T-cell (primary cell): ENCODE data around the gene AGBL1. TPM values are rescaled to one million over a fixed set of nuclear protein-coding genes. Genes with fewer than 3 reads are reported as not detected.

Source experiments
- ATAC-seq, 4 experiments: fragments of 200-7000 bp in 3 of 4; fragments of 150-1000 bp in 1 of 4; cut with Tn5 transposase; replicated peaks in 1 of 4; 1 replicate in 3 of 4; 2 replicates in 1 of 4; pipeline ENCODE4 v1.10.0; 2021; ENCODE audit warnings: moderate library complexity in 3 of 4, mild to moderate bottlenecking in 2 of 4, moderate number of reproducible peaks in 1 of 4
- CTCF ChIA-PET, 2 donors: fragments of 300-600 bp; sonication (Branson Sonifier 250); formaldehyde crosslinking; loops; one replicate each; lab custom pipeline; 2022; ENCODE audit warnings: antibody characterized with exemption in 2 of 2; lab: Charles Lee
- POLR2A ChIA-PET, 2 donors: fragments of 300-600 bp; sonication (Branson Sonifier 250); formaldehyde crosslinking; loops; one replicate each; lab custom pipeline; 2022; ENCODE audit warnings: antibody characterized with exemption in 2 of 2; lab: Charles Lee
- DNase-seq, 35 experiments: peaks; one replicate each; pipeline versions ENCODE4 v3.0.0 to v3.0.0-alpha.2; 2013 to 2023
- H3K27ac ChIP-seq: one replicate; pipeline ENCODE4 v1.5.1; 2013; ENCODE audit warnings: low read length
- H3K27me3 ChIP-seq, 2 experiments: replicated peaks in 1 of 2; 1 replicate in 1 of 2; 2 replicates in 1 of 2; pipeline versions ENCODE4 v1.6.1 to v1.7.0; 2013; ENCODE audit warnings: low read length in 1 of 2, mixed read lengths in 1 of 2; ENCODE audit not compliant: control insufficient read depth in 2 of 2, insufficient read depth in 2 of 2; ENCODE audit errors: extremely low read depth in 1 of 2
- H3K36me3 ChIP-seq, 2 donors: 1 replicate in 1 of 2; 2 replicates in 1 of 2; pipeline versions ENCODE4 v1.6.1 to v1.7.0; 2013; ENCODE audit warnings: low read length in 1 of 2; ENCODE audit not compliant: control insufficient read depth in 2 of 2, insufficient read depth in 1 of 2; ENCODE audit errors: extremely low read depth in 1 of 2
- H3K4me1 ChIP-seq, 2 experiments: 1 replicate in 1 of 2; 2 replicates in 1 of 2; pipeline versions ENCODE4 v1.6.1 to v1.7.0; 2013; ENCODE audit warnings: low read length in 2 of 2, mixed read lengths in 1 of 2; ENCODE audit not compliant: insufficient read depth in 2 of 2, control insufficient read depth in 1 of 2; ENCODE audit errors: extremely low read depth in 1 of 2
- H3K4me3 ChIP-seq, 2 donors: 1 replicate in 1 of 2; 2 replicates in 1 of 2; pipeline versions ENCODE4 v1.5.1 to v1.7.0; 2013; ENCODE audit warnings: mild to moderate bottlenecking in 2 of 2, low read length in 1 of 2, moderate library complexity in 1 of 2; ENCODE audit not compliant: control insufficient read depth in 1 of 2; ENCODE audit errors: extremely low read depth in 1 of 2
- H3K9me3 ChIP-seq: 2 replicates; pipeline ENCODE4 v1.7.0; 2013
- H3K27ac Mint-ChIP-seq, 2 donors: one replicate each; pipeline ENCODE4 v1.8.0; 2020 to 2021; ENCODE audit warnings: mild to moderate bottlenecking in 2 of 2, mixed read lengths in 2 of 2
- H3K27me3 Mint-ChIP-seq, 2 donors: one replicate each; pipeline ENCODE4 v1.8.0; 2021 to 2022; ENCODE audit warnings: mixed read lengths in 2 of 2
- H3K36me3 Mint-ChIP-seq: one replicate; pipeline ENCODE4 v1.8.0; 2021; ENCODE audit warnings: mixed read lengths
- H3K4me1 Mint-ChIP-seq, 3 donors: one replicate each; pipeline ENCODE4 v1.8.0; 2020 to 2022; ENCODE audit warnings: mixed read lengths in 3 of 3, mild to moderate bottlenecking in 1 of 3
- H3K4me3 Mint-ChIP-seq, 3 donors: one replicate each; pipeline ENCODE4 v1.8.0; 2020 to 2022; ENCODE audit warnings: mild to moderate bottlenecking in 3 of 3, mixed read lengths in 3 of 3, moderate library complexity in 3 of 3
- H3K9me3 Mint-ChIP-seq, 3 donors: one replicate each; pipeline ENCODE4 v1.8.0; 2020 to 2022; ENCODE audit warnings: mixed read lengths in 3 of 3
- WGBS: methylation state at CpG from one replicate; pipeline ENCODE4 v1.1.5; 2013; ENCODE audit warnings: missing lambda C conversion rate; ENCODE audit not compliant: insufficient coverage; 5-methylcytosine and 5-hydroxymethylcytosine counted together
- total RNA-seq, 35 experiments: library from RNA in 6 of 35; stranded (reverse) in 6 of 35; fragments of 120-200 nt in 1 of 35; gene quantifications; one replicate each; pipeline versions ENCODE4 v1.2.1 to v1.2.4 and lab custom pipeline; 2013 to 2026

AGBL1 gene
- total RNA-seq, 5 donors from 2014 or later (not counting 1 experiment from before 2014, with no cell fraction given), result not detected

DNA sequence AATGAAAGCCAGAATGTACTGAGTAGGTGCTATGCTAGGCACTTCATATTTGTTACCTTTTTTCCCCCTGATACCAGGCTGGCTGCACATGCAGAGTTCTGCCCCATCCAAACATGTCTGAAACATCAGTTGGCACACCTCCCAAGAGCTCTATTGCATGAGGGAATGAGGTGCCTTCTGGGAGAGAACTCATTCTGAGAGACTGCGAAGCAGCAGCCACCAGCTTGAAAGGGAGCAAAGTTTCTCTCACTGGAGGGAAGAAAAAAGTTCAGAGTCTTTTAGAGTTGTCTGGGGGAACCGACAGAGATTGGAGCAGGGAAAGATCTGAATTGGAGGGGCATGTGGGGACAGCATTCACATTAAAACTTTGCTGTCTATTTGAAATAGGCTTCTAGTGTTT is 84.1 kb downstream of the AGBL1 start:
- peaks cover 7 to 12% of the 10 kb centered on the region in 2 donors for H3K27me3 Mint-ChIP-seq
- CTCF ChIA-PET, result no interaction called here

DNA sequence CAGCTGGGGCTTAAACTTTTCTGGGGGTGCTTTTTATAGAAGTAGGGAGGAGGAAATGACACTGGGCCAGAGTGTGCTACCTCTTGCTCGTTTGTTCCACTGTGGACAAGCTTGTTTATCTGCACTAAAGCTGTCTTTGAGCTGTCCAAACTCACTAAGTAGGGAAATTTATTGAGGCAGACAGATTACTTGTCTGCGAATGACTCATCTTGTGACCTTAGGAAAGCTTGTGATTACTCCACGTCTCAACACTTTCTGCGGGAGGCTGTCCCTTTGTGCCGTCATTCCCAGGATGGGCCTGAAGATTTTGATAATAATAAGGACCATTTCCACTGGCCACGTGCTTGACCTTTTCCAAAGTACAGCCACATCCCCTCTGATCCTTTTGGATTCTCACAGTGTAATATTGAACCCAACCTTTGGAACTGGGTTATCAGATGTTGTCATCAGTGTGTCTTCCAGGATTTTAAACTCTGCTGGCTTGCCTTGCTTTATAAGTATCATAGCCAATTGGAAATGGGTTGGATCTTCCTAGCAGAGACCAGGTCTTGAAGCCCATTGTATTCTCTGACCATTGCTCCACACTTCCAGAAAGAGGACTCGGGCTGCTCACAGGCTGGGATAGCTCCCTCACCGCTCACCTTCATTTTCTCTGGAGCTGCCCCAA is 84.7 kb downstream of the AGBL1 start:
- Mint-ChIP-seq H3K36me3 (no peaks in the 10 kb centered on the region), H3K27ac (no peak overlapping the region), H3K4me3 (no peak overlapping the region), H3K27me3 (peaks cover 7 to 10% of the 10 kb centered on the region in 2 donors), H3K4me1 (no peaks in the 10 kb centered on the region), H3K9me3 (no peaks in the 10 kb centered on the region)
- DNase-seq (no peak), ATAC-seq (no peak)
- no peak overlapping the region for H3K4me3 ChIP-seq
- WGBS, result 63% methylated on average over 6 of the region's 8 CpGs
- POLR2A ChIA-PET, result no interaction called here
- no peaks in the 10 kb centered on the region for H3K4me1 ChIP-seq
- peaks cover 0 to 3% of the 10 kb centered on the region in 2 experiments for H3K27me3 ChIP-seq
- CTCF ChIA-PET, result no interaction called here
- no peak overlapping the region for H3K27ac ChIP-seq
- no peaks in the 10 kb centered on the region for H3K36me3 ChIP-seq
- no peaks in the 10 kb centered on the region for H3K9me3 ChIP-seq

More for the DNA sequence above, 84.1 kb downstream of the AGBL1 start:
- H3K4me3 ChIP-seq, result no peak overlapping the region
- H3K27ac ChIP-seq, result no peak overlapping the region
- DNase-seq (no peak), ATAC-seq (no peak)
- Mint-ChIP-seq H3K9me3 (no peaks in the 10 kb centered on the region), H3K27ac (no peak overlapping the region), H3K36me3 (no peaks in the 10 kb centered on the region), H3K4me3 (no peak overlapping the region), H3K4me1 (no peaks in the 10 kb centered on the region)
- H3K4me1 ChIP-seq, result no peaks in the 10 kb centered on the region
- H3K36me3 ChIP-seq, result no peaks in the 10 kb centered on the region
- WGBS, result 39% methylated on average over 2 of the region's 2 CpGs
- peaks cover 0 to 3% of the 10 kb centered on the region in 2 experiments for H3K27me3 ChIP-seq
- H3K9me3 ChIP-seq, result no peaks in the 10 kb centered on the region
- POLR2A ChIA-PET, result no interaction called here

DNA sequence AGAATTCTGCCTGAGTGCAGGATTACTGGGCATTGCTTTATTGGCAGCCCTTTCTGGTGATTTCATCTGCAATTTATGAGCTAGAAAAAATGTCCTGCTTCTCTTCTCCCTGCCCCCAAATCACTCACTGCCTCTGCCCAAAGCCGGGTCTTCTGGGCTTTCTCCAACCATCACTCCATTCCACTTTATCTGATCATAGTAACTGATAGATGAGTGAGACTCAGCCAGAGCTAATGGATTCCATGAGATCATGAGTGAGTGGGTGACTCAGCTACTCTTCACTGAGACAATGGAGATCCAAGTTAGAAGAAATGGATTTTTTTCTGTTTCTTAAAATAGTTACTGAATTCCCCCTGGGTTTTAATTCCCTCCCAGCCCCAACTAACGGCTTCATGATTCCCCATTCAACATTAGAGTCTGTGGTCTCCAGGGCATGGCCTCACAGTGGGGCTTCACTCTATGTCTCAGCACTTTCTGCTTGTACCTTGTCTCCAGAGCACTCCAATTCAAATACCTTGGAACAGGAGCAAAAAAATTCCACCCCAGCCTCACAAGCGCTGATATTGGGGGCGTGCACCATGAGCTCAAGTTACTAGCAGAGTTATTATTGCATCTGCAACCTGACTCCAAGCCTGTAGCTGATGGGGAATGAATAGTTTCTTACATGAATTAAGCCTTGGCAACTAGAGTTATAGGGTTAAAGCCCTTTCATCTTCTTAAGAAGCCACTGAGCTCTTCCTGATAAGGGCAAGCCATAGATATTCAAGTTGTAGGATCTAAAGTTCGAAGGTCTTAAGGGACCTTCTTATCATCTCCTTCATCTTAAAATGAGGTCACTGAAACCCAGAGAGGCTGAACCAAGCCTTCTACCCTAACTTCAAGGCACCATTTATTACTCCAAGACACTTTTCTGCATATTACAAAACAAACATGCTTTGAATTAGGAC is 85.9 kb downstream of the AGBL1 start:
- no peaks in the 10 kb centered on the region for H3K36me3 Mint-ChIP-seq
- CTCF ChIA-PET, result no interaction called here
- H3K9me3 Mint-ChIP-seq, result no peaks in the 10 kb centered on the region
- DNase-seq (no peak), ATAC-seq (no peak)
- POLR2A ChIA-PET, result interaction anchor here in 1 of 2 donors (0.6 kb wide), 1 partner anchor 337 kb away, joined by 3 read pairs; no protein-coding TSS in a partner anchor
- no peak overlapping the region for H3K27ac Mint-ChIP-seq
- H3K4me1 Mint-ChIP-seq, result no peaks in the 10 kb centered on the region
- WGBS, result 63% methylated on average over 1 of the region's 5 CpGs
- Histone ChIP-seq H3K36me3 (no peaks in the 10 kb centered on the region), H3K27me3 (peaks cover 0 to 3% of the 10 kb centered on the region in 2 experiments), H3K27ac (no peak overlapping the region), H3K4me3 (no peak overlapping the region), H3K4me1 (no peaks in the 10 kb centered on the region), H3K9me3 (no peaks in the 10 kb centered on the region)
- H3K27me3 Mint-ChIP-seq, result peaks cover 13 to 15% of the 10 kb centered on the region in 2 donors
- no peak overlapping the region for H3K4me3 Mint-ChIP-seq

- ChIA-PET CTCF (no interaction called here), POLR2A (no interaction called here)
- no peaks in the 10 kb centered on the region for H3K36me3 ChIP-seq
- no peaks in the 10 kb centered on the region for H3K9me3 ChIP-seq
- H3K27ac ChIP-seq, result no peak overlapping the region
- H3K4me1 Mint-ChIP-seq, result no peaks in the 10 kb centered on the region
- H3K36me3 Mint-ChIP-seq, result no peaks in the 10 kb centered on the region
- no peaks in the 10 kb centered on the region for H3K9me3 Mint-ChIP-seq
- no peak overlapping the region for H3K27ac Mint-ChIP-seq
- H3K27me3 Mint-ChIP-seq, result peaks cover 10 to 13% of the 10 kb centered on the region in 2 donors
- DNase-seq, result no peak
- no peak overlapping the region for H3K4me3 Mint-ChIP-seq
- no peak overlapping the region for H3K4me3 ChIP-seq
- peaks cover 0 to 3% of the 10 kb centered on the region in 2 experiments for H3K27me3 ChIP-seq
- no peaks in the 10 kb centered on the region for H3K4me1 ChIP-seq
- no peak for ATAC-seq
Observed at GRCh38 chr15:86167841-86168240, 88.2 kb downstream of the AGBL1 start.

- H3K9me3 ChIP-seq, result no peaks in the 10 kb centered on the region
- peaks cover 0 to 13% of the 10 kb centered on the region in 2 experiments for H3K27me3 ChIP-seq
- Mint-ChIP-seq H3K36me3 (no peaks in the 10 kb centered on the region), H3K27ac (no peak overlapping the region), H3K27me3 (peaks cover 12 to 23% of the 10 kb centered on the region in 2 donors), H3K9me3 (peaks cover 0 to 15% (median 0%) of the 10 kb centered on the region in 3 donors), H3K4me3 (no peak overlapping the region), H3K4me1 (peaks cover 0 to 2% (median 0%) of the 10 kb centered on the region in 3 donors)
- no CpG with 5 or more reads among the region's 2 CpGs for WGBS
- CTCF ChIA-PET, result no interaction called here
- ATAC-seq, result no peak
- H3K36me3 ChIP-seq, result no peaks in the 10 kb centered on the region
- DNase-seq, result peak in 1 of 35 experiments; percentile 5
- H3K4me3 ChIP-seq, result no peak overlapping the region
- H3K4me1 ChIP-seq, result no peaks in the 10 kb centered on the region
- H3K27ac ChIP-seq, result no peak overlapping the region
- POLR2A ChIA-PET, result no interaction called here
Observed at GRCh38 chr15:86178845-86179244, 99.2 kb downstream of the AGBL1 start.

DNA sequence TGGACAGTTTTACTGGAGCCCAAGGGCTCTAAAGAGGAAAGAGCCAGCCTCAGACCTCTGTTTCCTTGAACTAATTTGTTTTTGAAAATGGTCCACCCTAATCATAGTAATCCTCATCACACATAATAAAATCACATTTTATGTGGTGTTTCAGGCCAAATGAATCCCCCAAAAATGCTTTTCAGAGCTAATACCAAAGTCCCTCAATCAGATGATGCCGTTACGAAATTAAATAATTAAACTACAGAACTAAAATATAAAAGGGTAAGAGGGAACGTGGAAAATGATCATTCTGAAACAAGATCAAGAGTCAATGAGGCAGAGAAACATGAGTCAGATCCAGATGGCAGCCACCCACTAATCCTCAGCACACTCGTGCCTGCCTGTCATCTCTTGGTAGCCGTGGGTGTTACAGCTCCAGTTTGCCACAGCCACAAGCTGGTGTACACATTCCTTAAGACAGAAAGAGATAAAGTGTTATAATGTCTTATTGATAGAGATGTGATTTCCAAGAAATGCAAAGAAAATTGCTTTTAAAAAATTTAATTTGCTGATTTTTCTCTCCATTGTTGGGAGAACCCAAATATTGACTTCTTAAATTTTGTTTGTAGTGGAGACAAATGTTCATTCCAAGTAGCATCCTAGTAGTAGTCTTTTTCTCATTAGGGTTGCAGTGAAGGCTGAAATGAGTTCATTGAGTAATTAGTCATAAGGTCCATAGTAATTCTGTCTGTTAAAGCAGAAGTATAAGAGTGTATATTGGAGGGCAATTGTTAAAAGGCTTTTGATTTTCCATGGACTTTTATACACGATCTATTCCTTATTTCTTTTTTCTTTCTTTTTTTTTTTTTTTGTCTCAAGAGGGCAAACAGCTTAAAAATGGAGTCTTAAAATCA is 104.2 kb downstream of the AGBL1 start:
- no CpG with 5 or more reads among the region's 6 CpGs for WGBS

More for the DNA sequence above, 104.2 kb downstream of the AGBL1 start:
- ChIA-PET CTCF (no interaction called here), POLR2A (no interaction called here)
- H3K36me3 ChIP-seq, result no peaks in the 10 kb centered on the region
- DNase-seq (no peak), ATAC-seq (no peak)
- H3K4me3 ChIP-seq, result no peak overlapping the region
- no peaks in the 10 kb centered on the region for H3K27me3 ChIP-seq
- Mint-ChIP-seq H3K27me3 (peaks cover 8 to 13% of the 10 kb centered on the region in 2 donors), H3K36me3 (no peaks in the 10 kb centered on the region), H3K4me1 (no peaks in the 10 kb centered on the region), H3K9me3 (no peaks in the 10 kb centered on the region), H3K4me3 (no peak overlapping the region), H3K27ac (no peak overlapping the region)
- no peaks in the 10 kb centered on the region for H3K9me3 ChIP-seq
- no peak overlapping the region for H3K27ac ChIP-seq
- H3K4me1 ChIP-seq, result no peaks in the 10 kb centered on the region
